WTC11 (cell line): Measurements from ENCODE around the gene CANX. TPM values are rescaled to one million over a fixed set of nuclear protein-coding genes. Genes with fewer than 3 reads are reported as not detected.

Source experiments
- ATAC-seq: fragments of 200-7000 bp; cut with Tn5 transposase; 2 replicates; pipeline ENCODE4 v1.10.0; 2021; ENCODE audit warnings: mild to moderate bottlenecking, moderate library complexity
- CTCF ChIA-PET: fragments of 300-600 bp; sonication (Branson Sonifier 250); formaldehyde crosslinking; loops from one replicate; lab custom pipeline; 2021; ENCODE audit warnings: antibody characterized with exemption; lab: Charles Lee
- POLR2A ChIA-PET: fragments of 350-600 bp; sonication (Branson Sonifier 250); formaldehyde crosslinking; loops from one replicate; lab custom pipeline; 2021; ENCODE audit warnings: antibody characterized with exemption; lab: Charles Lee
- DNase-seq: peaks from one replicate; pipeline ENCODE4 v3.0.0; 2021; ENCODE audit warnings: low spot score
- H3K27ac Mint-ChIP-seq: 2 replicates; pipeline ENCODE4 v1.8.0; 2021; ENCODE audit warnings: mixed read lengths
- H3K27me3 Mint-ChIP-seq: 2 replicates; pipeline ENCODE4 v1.8.0; 2021; ENCODE audit warnings: low read depth, mild to moderate bottlenecking, moderate library complexity, mixed read lengths
- H3K36me3 Mint-ChIP-seq: 2 replicates; pipeline ENCODE4 v1.8.0; 2021; ENCODE audit warnings: mixed read lengths
- H3K4me1 Mint-ChIP-seq: 2 replicates; pipeline ENCODE4 v1.8.0; 2022; ENCODE audit warnings: mixed read lengths
- H3K4me3 Mint-ChIP-seq: 2 replicates; pipeline ENCODE4 v1.8.0; 2021; ENCODE audit warnings: mild to moderate bottlenecking, moderate library complexity, mixed read lengths
- H3K9me3 Mint-ChIP-seq: 2 replicates; pipeline ENCODE4 v1.8.0; 2021; ENCODE audit warnings: mixed read lengths
- CREM ChIP-seq: sonication (generic); formaldehyde crosslinking; IDR thresholded peaks from 2 replicates; pipeline ENCODE4 v1.8.1; 2022; ENCODE audit warnings: mild to moderate bottlenecking, missing genetic modification reagents, moderate library complexity
- ELF4 ChIP-seq: sonication (generic); formaldehyde crosslinking; IDR thresholded peaks from 2 replicates; pipeline ENCODE4 v1.8.1; 2022; ENCODE audit warnings: low read depth, mild to moderate bottlenecking, moderate library complexity, missing genetic modification reagents
- FOXJ3 ChIP-seq: sonication (generic); formaldehyde crosslinking; IDR thresholded peaks from 2 replicates; pipeline ENCODE4 v1.9.0; 2021; ENCODE audit warnings: missing genetic modification reagents, mild to moderate bottlenecking, borderline replicate concordance
- IRF2 ChIP-seq: sonication (generic); formaldehyde crosslinking; IDR thresholded peaks from 2 replicates; pipeline ENCODE4 v1.8.0; 2022; ENCODE audit warnings: low read depth, missing genetic modification reagents, borderline replicate concordance
- JUN ChIP-seq: sonication (generic); formaldehyde crosslinking; IDR thresholded peaks from 2 replicates; pipeline ENCODE4 v1.8.0; 2023; ENCODE audit warnings: mild to moderate bottlenecking, missing genetic modification reagents
- MYBL2 ChIP-seq: sonication (generic); formaldehyde crosslinking; IDR thresholded peaks from 2 replicates; pipeline ENCODE4 v1.8.1; 2023; ENCODE audit warnings: mild to moderate bottlenecking, moderate library complexity, missing genetic modification reagents
- NR1H2 ChIP-seq: sonication (generic); formaldehyde crosslinking; IDR thresholded peaks from 2 replicates; pipeline ENCODE4 v1.9.0; 2021; ENCODE audit warnings: mild to moderate bottlenecking, moderate library complexity, missing genetic modification reagents
- PRRX2 ChIP-seq: fragments of 250-450 bp; sonication (Bioruptor Pico); IDR thresholded peaks from 2 replicates; pipeline ENCODE4 v1.8.0; 2021; ENCODE audit warnings: mild to moderate bottlenecking
- RELA ChIP-seq: sonication (generic); formaldehyde crosslinking; IDR thresholded peaks from 2 replicates; pipeline ENCODE4 v1.8.1; 2022; ENCODE audit warnings: missing genetic modification reagents, mild to moderate bottlenecking, borderline replicate concordance
- RORB ChIP-seq: fragments of 250-450 bp; sonication (Bioruptor Pico); IDR thresholded peaks from 2 replicates; pipeline ENCODE4 v1.9.0; 2021; ENCODE audit warnings: mild to moderate bottlenecking
- SMAD3 ChIP-seq: sonication (generic); formaldehyde crosslinking; IDR thresholded peaks from 2 replicates; pipeline ENCODE4 v1.8.0; 2022; ENCODE audit warnings: missing genetic modification reagents, mild to moderate bottlenecking, borderline replicate concordance
- ZBTB21 ChIP-seq: sonication (generic); formaldehyde crosslinking; IDR thresholded peaks from 2 replicates; pipeline ENCODE4 v1.8.1; 2023; ENCODE audit warnings: mild to moderate bottlenecking, missing genetic modification reagents, borderline replicate concordance
- ZNF317 ChIP-seq: sonication (generic); formaldehyde crosslinking; IDR thresholded peaks from 2 replicates; pipeline ENCODE4 v1.8.1; 2023; ENCODE audit warnings: low read depth, mild to moderate bottlenecking, moderate library complexity, missing genetic modification reagents, borderline replicate concordance
- total RNA-seq: library from RNA; stranded (reverse); gene quantifications from 3 replicates; pipeline ENCODE4 v1.2.3, GENCODE V29; 2021
- TF ChIP-seq, protein P1 (sequence below): fragments of 250-450 bp; sonication (Bioruptor Pico); IDR thresholded peaks from 2 replicates; pipeline ENCODE4 v1.9.0; 2021; ENCODE audit warnings: mild to moderate bottlenecking
- TF ChIP-seq, protein P2 (sequence below): sonication (generic); formaldehyde crosslinking; IDR thresholded peaks from 2 replicates; pipeline ENCODE4 v1.8.1; 2022; ENCODE audit warnings: low read depth, mild to moderate bottlenecking, moderate library complexity, missing genetic modification reagents, borderline replicate concordance
- TF ChIP-seq, protein P3 (sequence below): sonication (generic); formaldehyde crosslinking; IDR thresholded peaks from 2 replicates; pipeline ENCODE4 v1.8.0; 2022; ENCODE audit warnings: mild to moderate bottlenecking, missing genetic modification reagents
- TF ChIP-seq, protein P4 (sequence below): fragments of 250-450 bp; sonication (Bioruptor Pico); IDR thresholded peaks from 2 replicates; pipeline ENCODE4 v1.9.0; 2021; ENCODE audit warnings: moderate library complexity, mild to moderate bottlenecking, inconsistent platforms, borderline replicate concordance
- TF ChIP-seq, protein P5 (sequence below): sonication (generic); formaldehyde crosslinking; IDR thresholded peaks from 2 replicates; pipeline ENCODE4 v1.8.1; 2023; ENCODE audit warnings: mild to moderate bottlenecking, missing genetic modification reagents
- TF ChIP-seq, protein P6 (sequence below): sonication (generic); formaldehyde crosslinking; conservative IDR thresholded peaks from 2 replicates; pipeline ENCODE4 v1.8.1; 2023; ENCODE audit warnings: mild to moderate bottlenecking, low read depth, missing genetic modification reagents, moderate library complexity
- TF ChIP-seq, protein P7 (sequence below): sonication (generic); formaldehyde crosslinking; IDR thresholded peaks from 2 replicates; pipeline ENCODE4 v1.8.0; 2023; ENCODE audit warnings: mild to moderate bottlenecking, missing genetic modification reagents

CANX gene
- total RNA-seq, 1 experiment from 2014 or later: 611 TPM

DNA sequence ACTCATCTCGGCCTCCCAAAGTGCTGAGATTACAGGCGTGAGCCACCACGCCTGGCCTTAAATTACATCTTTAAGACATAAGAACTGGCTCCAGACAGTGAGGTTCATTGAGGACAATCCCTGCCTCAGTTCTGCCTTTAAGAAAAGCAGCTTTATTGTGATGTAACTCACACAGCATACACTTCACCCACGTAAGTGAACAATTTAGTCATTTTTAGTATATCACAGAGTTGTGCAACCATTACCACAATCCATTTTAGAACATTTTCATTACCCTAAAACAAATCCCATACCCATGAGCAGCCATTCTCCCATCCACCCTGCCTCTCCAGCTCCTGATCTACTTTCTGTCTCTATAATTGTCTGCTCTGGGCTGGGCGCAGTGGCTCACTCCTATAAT is 71.0 kb downstream of the CANX start:
- ATAC-seq (no peak), DNase-seq (no peak)
- Mint-ChIP-seq H3K36me3 (peaks cover 72% of the 10 kb centered on the region), H3K4me3 (no peak overlapping the region), H3K9me3 (no peaks in the 10 kb centered on the region), H3K4me1 (no peaks in the 10 kb centered on the region), H3K27me3 (no peaks in the 10 kb centered on the region), H3K27ac (no peak overlapping the region)
- TF ChIP-seq IRF2 (CRISPR knock-in tag) (no peak), RORB (CRISPR knock-in tag) (no peak), RELA (CRISPR knock-in tag) (no peak), CREM (CRISPR knock-in tag) (no peak), ELF4 (CRISPR knock-in tag) (no peak), MYBL2 (CRISPR knock-in tag) (no peak), PRRX2 (CRISPR knock-in tag) (no peak), ZNF317 (CRISPR knock-in tag) (no peak), NR1H2 (no peak), SMAD3 (no peak), ZBTB21 (CRISPR knock-in tag) (no peak), FOXJ3 (no peak), JUN (no peak)
- TF ChIP-seq, protein P1, sequence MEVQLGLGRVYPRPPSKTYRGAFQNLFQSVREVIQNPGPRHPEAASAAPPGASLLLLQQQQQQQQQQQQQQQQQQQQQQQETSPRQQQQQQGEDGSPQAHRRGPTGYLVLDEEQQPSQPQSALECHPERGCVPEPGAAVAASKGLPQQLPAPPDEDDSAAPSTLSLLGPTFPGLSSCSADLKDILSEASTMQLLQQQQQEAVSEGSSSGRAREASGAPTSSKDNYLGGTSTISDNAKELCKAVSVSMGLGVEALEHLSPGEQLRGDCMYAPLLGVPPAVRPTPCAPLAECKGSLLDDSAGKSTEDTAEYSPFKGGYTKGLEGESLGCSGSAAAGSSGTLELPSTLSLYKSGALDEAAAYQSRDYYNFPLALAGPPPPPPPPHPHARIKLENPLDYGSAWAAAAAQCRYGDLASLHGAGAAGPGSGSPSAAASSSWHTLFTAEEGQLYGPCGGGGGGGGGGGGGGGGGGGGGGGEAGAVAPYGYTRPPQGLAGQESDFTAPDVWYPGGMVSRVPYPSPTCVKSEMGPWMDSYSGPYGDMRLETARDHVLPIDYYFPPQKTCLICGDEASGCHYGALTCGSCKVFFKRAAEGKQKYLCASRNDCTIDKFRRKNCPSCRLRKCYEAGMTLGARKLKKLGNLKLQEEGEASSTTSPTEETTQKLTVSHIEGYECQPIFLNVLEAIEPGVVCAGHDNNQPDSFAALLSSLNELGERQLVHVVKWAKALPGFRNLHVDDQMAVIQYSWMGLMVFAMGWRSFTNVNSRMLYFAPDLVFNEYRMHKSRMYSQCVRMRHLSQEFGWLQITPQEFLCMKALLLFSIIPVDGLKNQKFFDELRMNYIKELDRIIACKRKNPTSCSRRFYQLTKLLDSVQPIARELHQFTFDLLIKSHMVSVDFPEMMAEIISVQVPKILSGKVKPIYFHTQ (CRISPR knock-in tag): no peak
- TF ChIP-seq, protein P2, sequence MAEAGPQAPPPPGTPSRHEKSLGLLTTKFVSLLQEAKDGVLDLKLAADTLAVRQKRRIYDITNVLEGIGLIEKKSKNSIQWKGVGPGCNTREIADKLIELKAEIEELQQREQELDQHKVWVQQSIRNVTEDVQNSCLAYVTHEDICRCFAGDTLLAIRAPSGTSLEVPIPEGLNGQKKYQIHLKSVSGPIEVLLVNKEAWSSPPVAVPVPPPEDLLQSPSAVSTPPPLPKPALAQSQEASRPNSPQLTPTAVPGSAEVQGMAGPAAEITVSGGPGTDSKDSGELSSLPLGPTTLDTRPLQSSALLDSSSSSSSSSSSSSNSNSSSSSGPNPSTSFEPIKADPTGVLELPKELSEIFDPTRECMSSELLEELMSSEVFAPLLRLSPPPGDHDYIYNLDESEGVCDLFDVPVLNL (CRISPR knock-in tag): no peak
- TF ChIP-seq, protein P3, sequence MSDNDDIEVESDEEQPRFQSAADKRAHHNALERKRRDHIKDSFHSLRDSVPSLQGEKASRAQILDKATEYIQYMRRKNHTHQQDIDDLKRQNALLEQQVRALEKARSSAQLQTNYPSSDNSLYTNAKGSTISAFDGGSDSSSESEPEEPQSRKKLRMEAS (CRISPR knock-in tag): no peak
- TF ChIP-seq, protein P4, sequence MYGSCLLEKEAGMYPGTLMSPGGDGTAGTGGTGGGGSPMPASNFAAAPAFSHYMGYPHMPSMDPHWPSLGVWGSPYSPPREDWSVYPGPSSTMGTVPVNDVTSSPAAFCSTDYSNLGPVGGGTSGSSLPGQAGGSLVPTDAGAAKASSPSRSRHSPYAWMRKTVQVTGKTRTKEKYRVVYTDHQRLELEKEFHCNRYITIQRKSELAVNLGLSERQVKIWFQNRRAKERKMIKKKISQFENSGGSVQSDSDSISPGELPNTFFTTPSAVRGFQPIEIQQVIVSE (CRISPR knock-in tag): no peak
- TF ChIP-seq, protein P5, sequence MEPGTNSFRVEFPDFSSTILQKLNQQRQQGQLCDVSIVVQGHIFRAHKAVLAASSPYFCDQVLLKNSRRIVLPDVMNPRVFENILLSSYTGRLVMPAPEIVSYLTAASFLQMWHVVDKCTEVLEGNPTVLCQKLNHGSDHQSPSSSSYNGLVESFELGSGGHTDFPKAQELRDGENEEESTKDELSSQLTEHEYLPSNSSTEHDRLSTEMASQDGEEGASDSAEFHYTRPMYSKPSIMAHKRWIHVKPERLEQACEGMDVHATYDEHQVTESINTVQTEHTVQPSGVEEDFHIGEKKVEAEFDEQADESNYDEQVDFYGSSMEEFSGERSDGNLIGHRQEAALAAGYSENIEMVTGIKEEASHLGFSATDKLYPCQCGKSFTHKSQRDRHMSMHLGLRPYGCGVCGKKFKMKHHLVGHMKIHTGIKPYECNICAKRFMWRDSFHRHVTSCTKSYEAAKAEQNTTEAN (CRISPR knock-in tag): no peak
- TF ChIP-seq, protein P6, sequence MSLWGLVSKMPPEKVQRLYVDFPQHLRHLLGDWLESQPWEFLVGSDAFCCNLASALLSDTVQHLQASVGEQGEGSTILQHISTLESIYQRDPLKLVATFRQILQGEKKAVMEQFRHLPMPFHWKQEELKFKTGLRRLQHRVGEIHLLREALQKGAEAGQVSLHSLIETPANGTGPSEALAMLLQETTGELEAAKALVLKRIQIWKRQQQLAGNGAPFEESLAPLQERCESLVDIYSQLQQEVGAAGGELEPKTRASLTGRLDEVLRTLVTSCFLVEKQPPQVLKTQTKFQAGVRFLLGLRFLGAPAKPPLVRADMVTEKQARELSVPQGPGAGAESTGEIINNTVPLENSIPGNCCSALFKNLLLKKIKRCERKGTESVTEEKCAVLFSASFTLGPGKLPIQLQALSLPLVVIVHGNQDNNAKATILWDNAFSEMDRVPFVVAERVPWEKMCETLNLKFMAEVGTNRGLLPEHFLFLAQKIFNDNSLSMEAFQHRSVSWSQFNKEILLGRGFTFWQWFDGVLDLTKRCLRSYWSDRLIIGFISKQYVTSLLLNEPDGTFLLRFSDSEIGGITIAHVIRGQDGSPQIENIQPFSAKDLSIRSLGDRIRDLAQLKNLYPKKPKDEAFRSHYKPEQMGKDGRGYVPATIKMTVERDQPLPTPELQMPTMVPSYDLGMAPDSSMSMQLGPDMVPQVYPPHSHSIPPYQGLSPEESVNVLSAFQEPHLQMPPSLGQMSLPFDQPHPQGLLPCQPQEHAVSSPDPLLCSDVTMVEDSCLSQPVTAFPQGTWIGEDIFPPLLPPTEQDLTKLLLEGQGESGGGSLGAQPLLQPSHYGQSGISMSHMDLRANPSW (CRISPR knock-in tag): no peak
- TF ChIP-seq, protein P7, sequence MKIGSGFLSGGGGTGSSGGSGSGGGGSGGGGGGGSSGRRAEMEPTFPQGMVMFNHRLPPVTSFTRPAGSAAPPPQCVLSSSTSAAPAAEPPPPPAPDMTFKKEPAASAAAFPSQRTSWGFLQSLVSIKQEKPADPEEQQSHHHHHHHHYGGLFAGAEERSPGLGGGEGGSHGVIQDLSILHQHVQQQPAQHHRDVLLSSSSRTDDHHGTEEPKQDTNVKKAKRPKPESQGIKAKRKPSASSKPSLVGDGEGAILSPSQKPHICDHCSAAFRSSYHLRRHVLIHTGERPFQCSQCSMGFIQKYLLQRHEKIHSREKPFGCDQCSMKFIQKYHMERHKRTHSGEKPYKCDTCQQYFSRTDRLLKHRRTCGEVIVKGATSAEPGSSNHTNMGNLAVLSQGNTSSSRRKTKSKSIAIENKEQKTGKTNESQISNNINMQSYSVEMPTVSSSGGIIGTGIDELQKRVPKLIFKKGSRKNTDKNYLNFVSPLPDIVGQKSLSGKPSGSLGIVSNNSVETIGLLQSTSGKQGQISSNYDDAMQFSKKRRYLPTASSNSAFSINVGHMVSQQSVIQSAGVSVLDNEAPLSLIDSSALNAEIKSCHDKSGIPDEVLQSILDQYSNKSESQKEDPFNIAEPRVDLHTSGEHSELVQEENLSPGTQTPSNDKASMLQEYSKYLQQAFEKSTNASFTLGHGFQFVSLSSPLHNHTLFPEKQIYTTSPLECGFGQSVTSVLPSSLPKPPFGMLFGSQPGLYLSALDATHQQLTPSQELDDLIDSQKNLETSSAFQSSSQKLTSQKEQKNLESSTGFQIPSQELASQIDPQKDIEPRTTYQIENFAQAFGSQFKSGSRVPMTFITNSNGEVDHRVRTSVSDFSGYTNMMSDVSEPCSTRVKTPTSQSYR (CRISPR knock-in tag): no peak
- CTCF ChIA-PET: interaction anchor here (1.4 to 1.6 kb wide), 3 partner anchors 12 to 31 kb away, joined by 3 to 7 read pairs (median 4); no protein-coding TSS in a partner anchor
- POLR2A ChIA-PET: no interaction called here
